OCI-LY3 (cell line): ENCODE results near the gene TRIM24.

Experiments
- CTCF ChIP-seq: fragments of 200-600, 300-600 bp; sonication (generic); IDR thresholded peaks from 2 replicates; pipeline ENCODE4 v1.5.1; 2014; ENCODE audit warnings: antibody characterized with exemption, low read length, low read depth
- EZH2phosphoT487 ChIP-seq: fragments of 200-600 bp; shearing (Covaris generic); IDR thresholded peaks from 2 replicates; pipeline ENCODE4 v1.6.1; 2018; ENCODE audit warnings: antibody characterized with exemption, mixed run types, low read depth

DNA sequence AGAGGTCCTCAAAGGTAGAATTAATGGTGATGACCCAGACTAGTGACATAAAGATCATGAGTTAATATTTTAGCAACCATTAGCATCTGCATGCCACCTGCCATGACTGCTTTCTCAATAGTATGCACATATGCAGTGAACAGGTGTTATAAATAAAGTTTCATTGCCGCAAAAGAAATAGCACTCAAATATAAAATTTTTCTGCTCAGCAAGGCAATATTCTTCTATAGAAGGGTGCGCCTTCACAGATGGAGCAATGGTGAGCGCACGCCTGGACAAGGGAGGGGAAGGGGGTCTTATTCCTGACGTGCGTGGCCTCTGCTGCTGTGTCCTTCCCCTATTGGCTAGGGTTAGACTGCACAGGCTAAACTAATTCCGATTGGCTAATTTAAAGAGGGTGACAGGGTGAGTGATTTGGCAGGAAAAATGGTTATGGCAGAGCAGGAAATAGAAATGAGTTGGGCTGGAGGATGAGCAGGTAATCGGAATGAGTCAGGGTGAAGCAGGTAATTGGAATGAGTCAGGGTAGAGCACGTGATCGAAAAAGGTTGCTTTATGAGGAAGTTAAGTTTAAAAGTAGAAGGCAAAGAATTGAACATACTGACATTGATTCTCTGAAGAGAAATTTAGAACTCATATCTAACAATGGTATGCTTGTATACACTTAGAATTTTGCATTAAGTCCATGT is 24.7 kb upstream of the TRIM24 start:
- no peak for TF ChIP-seq CTCF
- no peak for TF ChIP-seq EZH2phosphoT487
